Activated CD4-positive, CD25-positive, alpha-beta regulatory T cell (primary cell): ENCODE data around the gene AQP12A.

Experiments used
- DNase-seq, 4 experiments: peaks; one replicate each; lab custom pipeline; 2025; lab: John Stamatoyannopoulos, UW

The AQP12A gene

GRCh38 chr2:240707043-240707756 is 15.5 kb downstream of the AQP12A start:
- DNase-seq, result no peak

- DNase-seq, result no peak
These were observed 16.2 kb downstream of the AQP12A start for GRCh38 chr2:240707821-240708220.

GRCh38 chr2:240708457-240708856 is 16.8 kb downstream of the AQP12A start:
- DNase-seq, result no peak

- DNase-seq, result no peak
These were observed 19.6 kb downstream of the AQP12A start for GRCh38 chr2:240711296-240711695.

- DNase-seq, result no peak
These were observed 20.0 kb downstream of the AQP12A start for GRCh38 chr2:240711701-240712100.

GRCh38 chr2:240712121-240712520 is 20.5 kb downstream of the AQP12A start:
- DNase-seq, result no peak

GRCh38 chr2:240713071-240713927 is 21.6 kb downstream of the AQP12A start:
- DNase-seq, result no peak

GRCh38 chr2:240713928-240714746 is 22.5 kb downstream of the AQP12A start:
- no peak for DNase-seq

GRCh38 chr2:240714747-240715725 is 23.4 kb downstream of the AQP12A start:
- DNase-seq, result no peak

- DNase-seq, result no peak
These were observed 24.6 kb downstream of the AQP12A start for GRCh38 chr2:240716130-240716798.

- DNase-seq, result no peak
These were observed 25.5 kb downstream of the AQP12A start for GRCh38 chr2:240717181-240717641.

- DNase-seq, result no peak
These were observed 26.3 kb downstream of the AQP12A start for GRCh38 chr2:240717681-240718581.

- DNase-seq, result no peak
These were observed 27.3 kb downstream of the AQP12A start for GRCh38 chr2:240718896-240719490.

GRCh38 chr2:240719676-240720545 is 28.2 kb downstream of the AQP12A start:
- DNase-seq, result no peak

- no peak for DNase-seq
These were observed 29.3 kb downstream of the AQP12A start for GRCh38 chr2:240720686-240721595.

- DNase-seq, result no peak
These were observed 30.0 kb downstream of the AQP12A start for GRCh38 chr2:240721596-240722180.

- no peak for DNase-seq
These were observed 30.7 kb downstream of the AQP12A start for GRCh38 chr2:240722376-240722775.
